HEK293 (cell line): ENCODE measurements around the gene ZNF705A.
A peak's percentile ranks its signal among the peaks of the same experiment; 100 is the strongest.

Source experiments
- CTCF ChIP-seq: fragments of 450-650 bp; formaldehyde crosslinking; IDR thresholded peaks from 2 replicates; pipeline ENCODE4 v1.5.1; 2016; ENCODE audit warnings: missing biosample characterization, missing genetic modification characterization
- KLF1 ChIP-seq: fragments of 450-650 bp; formaldehyde crosslinking; IDR thresholded peaks from 2 replicates; pipeline ENCODE4 v1.5.1; 2016; ENCODE audit warnings: missing biosample characterization, missing genetic modification characterization
- ZBTB7A ChIP-seq: fragments of 450-650 bp; formaldehyde crosslinking; IDR thresholded peaks from 2 replicates; pipeline ENCODE4 v1.5.1; 2016; ENCODE audit warnings: low read depth, missing biosample characterization, missing genetic modification characterization
- ZNF121 ChIP-seq: fragments of 450-650 bp; formaldehyde crosslinking; IDR thresholded peaks from 2 replicates; pipeline ENCODE4 v1.5.1; 2016; ENCODE audit warnings: missing biosample characterization, missing genetic modification characterization
- ZNF16 ChIP-seq: fragments of 450-650 bp; formaldehyde crosslinking; IDR thresholded peaks from 2 replicates; pipeline ENCODE4 v1.5.1; 2016; ENCODE audit warnings: low read depth, missing biosample characterization, missing genetic modification characterization
- ZNF24 ChIP-seq: fragments of 450-650 bp; formaldehyde crosslinking; IDR thresholded peaks from 2 replicates; pipeline ENCODE4 v1.5.1; 2016; ENCODE audit warnings: missing biosample characterization, missing genetic modification characterization
- ZNF274 ChIP-seq, 2 experiments: fragments of 200-500 bp in 1 of 2; fragments of 450-650 bp in 1 of 2; sonication (Bioruptor generic) in 1 of 2; formaldehyde crosslinking in 1 of 2; IDR thresholded peaks; 2 replicates each; pipeline versions ENCODE4 v1.5.1 to v1.6.1; 2014 to 2016; ENCODE audit warnings: borderline replicate concordance in 1 of 2, inconsistent platforms in 1 of 2, low read length in 1 of 2, missing biosample characterization in 1 of 2, missing genetic modification characterization in 1 of 2
- ZNF292 ChIP-seq: fragments of 450-650 bp; formaldehyde crosslinking; IDR thresholded peaks from 2 replicates; pipeline ENCODE4 v1.5.1; 2016; ENCODE audit warnings: low read depth, missing biosample characterization, missing genetic modification characterization, borderline replicate concordance
- ZNF433 ChIP-seq: fragments of 450-650 bp; formaldehyde crosslinking; IDR thresholded peaks from 2 replicates; pipeline ENCODE4 v1.5.1; 2016; ENCODE audit warnings: missing biosample characterization, missing genetic modification characterization, low read depth
- ZNF48 ChIP-seq: fragments of 450-650 bp; formaldehyde crosslinking; IDR thresholded peaks from 2 replicates; pipeline ENCODE4 v1.5.1; 2016; ENCODE audit warnings: missing biosample characterization, missing genetic modification characterization
- ZNF580 ChIP-seq: fragments of 450-650 bp; formaldehyde crosslinking; IDR thresholded peaks from 2 replicates; pipeline ENCODE4 v1.5.1; 2016; ENCODE audit warnings: missing biosample characterization, missing genetic modification characterization
- ZNF654 ChIP-seq: fragments of 450-650 bp; formaldehyde crosslinking; IDR thresholded peaks from 2 replicates; pipeline ENCODE4 v1.5.1; 2016; ENCODE audit warnings: low read depth, missing biosample characterization, missing genetic modification characterization
- TF ChIP-seq, protein P1 (sequence below): IDR thresholded peaks from 2 replicates; pipeline ENCODE4 v1.6.1; 2011; ENCODE audit warnings: mild to moderate bottlenecking, low read depth, low read length, borderline replicate concordance

- TF ChIP-seq ZNF121 (no peak), ZNF654 (peak; percentile 88), CTCF (peak; percentile 78), ZBTB7A (tag by site-specific recombination) (no peak), ZNF48 (tag by site-specific recombination) (no peak), ZNF580 (tag by site-specific recombination) (no peak), KLF1 (tag by site-specific recombination) (no peak), ZNF274 (IDR thresholded peaks at IDR 0.05; ENCODE audit: low read length) (no peak), ZNF274 (tag by site-specific recombination; IDR thresholded peaks at IDR 0.05; ENCODE audit: borderline replicate concordance) (no peak), ZNF16 (tag by site-specific recombination) (no peak), ZNF433 (tag by site-specific recombination) (no peak), ZNF24 (no peak), ZNF292 (tag by site-specific recombination) (no peak)
- TF ChIP-seq, protein P1, sequence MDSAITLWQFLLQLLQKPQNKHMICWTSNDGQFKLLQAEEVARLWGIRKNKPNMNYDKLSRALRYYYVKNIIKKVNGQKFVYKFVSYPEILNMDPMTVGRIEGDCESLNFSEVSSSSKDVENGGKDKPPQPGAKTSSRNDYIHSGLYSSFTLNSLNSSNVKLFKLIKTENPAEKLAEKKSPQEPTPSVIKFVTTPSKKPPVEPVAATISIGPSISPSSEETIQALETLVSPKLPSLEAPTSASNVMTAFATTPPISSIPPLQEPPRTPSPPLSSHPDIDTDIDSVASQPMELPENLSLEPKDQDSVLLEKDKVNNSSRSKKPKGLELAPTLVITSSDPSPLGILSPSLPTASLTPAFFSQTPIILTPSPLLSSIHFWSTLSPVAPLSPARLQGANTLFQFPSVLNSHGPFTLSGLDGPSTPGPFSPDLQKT, result no peak
Measured at GRCh38 chr12:8108808-8109398, 47.9 kb upstream of the ZNF705A start.
